K562 (cell line): ENCODE measurements around the gene FOXJ2. TPM values are rescaled to one million over a fixed set of nuclear protein-coding genes. Genes with fewer than 3 reads are reported as not detected.

Source experiments
- BHLHE40 ChIP-seq: IDR thresholded peaks from 2 replicates; pipeline ENCODE4 v1.6.1; 2011; ENCODE audit warnings: low read length, improper control_type of control experiment
- CHD7 ChIP-seq: fragments of 200-600 bp; sonication (generic); IDR thresholded peaks from one replicate; pipeline ENCODE4 v1.6.1; 2012; ENCODE audit warnings: mild to moderate bottlenecking, low read depth, low read length, inconsistent platforms
- CTCF ChIP-seq, 3 experiments: IDR thresholded peaks in 2 of 3; conservative IDR thresholded peaks in 1 of 3; 2 replicates each; pipeline ENCODE4 v1.5.1; 2011 to 2012; ENCODE audit warnings: low read length in 3 of 3, mild to moderate bottlenecking in 3 of 3, control low read depth in 2 of 3, improper control_type of control experiment in 1 of 3, inconsistent platforms in 1 of 3, low read depth in 1 of 3, mixed read lengths in 1 of 3, moderate library complexity in 1 of 3; ENCODE audit not compliant: insufficient read depth in 2 of 3
- DEAF1 ChIP-seq: fragments of 450-650 bp; formaldehyde crosslinking; IDR thresholded peaks from 2 replicates; pipeline ENCODE4 v1.4.0; 2020; ENCODE audit warnings: mild to moderate bottlenecking, moderate library complexity
- FOXA1 ChIP-seq: fragments of 450-650 bp; IDR thresholded peaks from 2 replicates; pipeline ENCODE4 v1.6.1; 2016; ENCODE audit warnings: mild to moderate bottlenecking, borderline replicate concordance
- HMGN3 ChIP-seq: IDR thresholded peaks from 2 replicates; pipeline ENCODE4 v1.6.1; 2011; ENCODE audit warnings: borderline replicate concordance, low read depth, mild to moderate bottlenecking, mixed read lengths, low read length; ENCODE audit not compliant: insufficient read length; ENCODE audit errors: extremely low read depth
- MTA2 ChIP-seq: fragments of 450-650 bp; IDR thresholded peaks from 2 replicates; pipeline ENCODE4 v1.6.1; 2016; ENCODE audit warnings: low read depth
- RAD21 ChIP-seq, 2 experiments: fragments of 250-450 bp in 1 of 2; fragments of 450-650 bp in 1 of 2; sonication (Bioruptor Pico) in 1 of 2; formaldehyde crosslinking in 1 of 2; IDR thresholded peaks in 1 of 2; conservative IDR thresholded peaks in 1 of 2; 2 replicates each; pipeline versions ENCODE4 v1.4.0 to v1.8.0; 2020 to 2022; ENCODE audit warnings: mild to moderate bottlenecking in 2 of 2, moderate library complexity in 1 of 2
- SPI1 ChIP-seq: IDR thresholded peaks from 2 replicates; pipeline ENCODE4 v1.6.1; 2011; ENCODE audit warnings: low read depth, low read length, control low read depth, borderline replicate concordance
- ZNF277 ChIP-seq: fragments of 250-450 bp; sonication (Bioruptor Pico); IDR thresholded peaks from 2 replicates; pipeline ENCODE4 v1.8.0; 2022; ENCODE audit warnings: inconsistent platforms, mild to moderate bottlenecking, moderate library complexity, borderline replicate concordance
- ZNF561 ChIP-seq: fragments of 450-650 bp; formaldehyde crosslinking; conservative IDR thresholded peaks from 2 replicates; pipeline ENCODE4 v1.4.0; 2020; ENCODE audit warnings: mild to moderate bottlenecking, moderate library complexity
- polyA plus RNA-seq, 8 experiments: library from polyadenylated mRNA; depleted of rRNA in 4 of 8; stranded (reverse) in 5 of 8; unstranded in 3 of 8; fragments of >200 nt; fragmentation: Nextera tagmentation in 2 of 8; fragmentation: Illumina TruSeq in 1 of 8; extraction: Ambion mirVana in 2 of 8; extraction: Trizol in 1 of 8; gene quantifications; 2 replicates each; pipeline versions ENCODE4 v1.2.1 to v1.2.3, GENCODE V29; 2011 to 2014; ENCODE audit warnings: inconsistent platforms in 1 of 8, missing spikeins in 1 of 8
- total RNA-seq, 7 experiments: library from RNA; depleted of rRNA in 6 of 7; stranded (reverse); fragments of >200 nt in 6 of 7; fragmentation: Illumina TruSeq in 2 of 7; extraction: Trizol in 2 of 7; gene quantifications; 2 replicates each; pipeline versions ENCODE4 v1.2.1 to v1.2.3, GENCODE V29; 2011 to 2021; ENCODE audit warnings: low replicate concordance in 1 of 7

Gene FOXJ2
- total and polyA plus RNA-seq, 9 of the 15 experiments (the other 6 are each of a cell fraction or from before 2014, with no cell fraction given), result 1.0 to 7.5 (median 2.4) TPM

GRCh38 chr12:8078398-8078797 is 45.9 kb downstream of the FOXJ2 start (continued):
- TF ChIP-seq CHD7 (no peak), MTA2 (no peak), FOXA1 (no peak), ZNF561 (no peak), DEAF1 (CRISPR knock-in tag) (0 out of 2 replicates have a peak, but pooled peaks have one; percentile 36), CTCF (IDR thresholded peaks at IDR 0.05 in 2 of 3, conservative IDR thresholded peaks at IDR 0.05 in 1 of 3; ENCODE audit: insufficient read depth in 2 of 3, low read depth in 1 of 3, low read length in 3 of 3) (peak; percentile 42 to 71 (median 44); a peak in 5 of 6 replicates), RAD21 (CRISPR knock-in tag; conservative IDR thresholded peaks at IDR 0.05 in 1 of 2, IDR thresholded peaks at IDR 0.05 in 1 of 2) (peak; percentile 67 to 69), SPI1 (no peak), HMGN3 (no peak), BHLHE40 (no peak), ZNF277 (no peak)
